ENCODE data around the gene MAGEA4. TPM values are rescaled to one million over a fixed set of nuclear protein-coding genes. Genes with fewer than 3 reads are reported as not detected.

MAGEA4 gene
- total RNA-seq, 1 donor from 2014 or later: not detected

DNA sequence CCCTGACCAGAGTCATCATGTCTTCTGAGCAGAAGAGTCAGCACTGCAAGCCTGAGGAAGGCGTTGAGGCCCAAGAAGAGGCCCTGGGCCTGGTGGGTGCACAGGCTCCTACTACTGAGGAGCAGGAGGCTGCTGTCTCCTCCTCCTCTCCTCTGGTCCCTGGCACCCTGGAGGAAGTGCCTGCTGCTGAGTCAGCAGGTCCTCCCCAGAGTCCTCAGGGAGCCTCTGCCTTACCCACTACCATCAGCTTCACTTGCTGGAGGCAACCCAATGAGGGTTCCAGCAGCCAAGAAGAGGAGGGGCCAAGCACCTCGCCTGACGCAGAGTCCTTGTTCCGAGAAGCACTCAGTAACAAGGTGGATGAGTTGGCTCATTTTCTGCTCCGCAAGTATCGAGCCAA, 11.0 kb downstream of the MAGEA4 start:
- Histone ChIP-seq H3K4me3 (ENCODE audit: insufficient read depth, low read depth, low read length) (no peak overlapping the region), H3K27ac (ENCODE audit: low read depth, low read length) (no peak overlapping the region), H2AFZ (ENCODE audit: low read depth, low read length) (no peak overlapping the region), H3K4me2 (ENCODE audit: low read length) (no peak overlapping the region), H3K79me2 (ENCODE audit: insufficient read depth, low read length) (no peaks in the 10 kb centered on the region), H3K36me3 (ENCODE audit: insufficient read depth, low read length) (no peaks in the 10 kb centered on the region), H4K20me1 (ENCODE audit: insufficient read depth, low read length) (no peaks in the 10 kb centered on the region), H3K9ac (ENCODE audit: low read length) (no peak overlapping the region), H3K4me1 (ENCODE audit: insufficient read depth, low read length) (no peaks in the 10 kb centered on the region), H3K27me3 (ENCODE audit: insufficient read depth, low read length) (no peaks in the 10 kb centered on the region), H3K9me3 (ENCODE audit: insufficient read depth, low read depth, low read length) (no peaks in the 10 kb centered on the region)
- Mint-ChIP-seq H3K9me3 (ENCODE audit: unreplicated experiment) (no peaks in the 10 kb centered on the region), H3K27me3 (ENCODE audit: low read depth, unreplicated experiment) (no peaks in the 10 kb centered on the region), H3K4me1 (ENCODE audit: low read depth, unreplicated experiment) (no peaks in the 10 kb centered on the region), H3K27ac (ENCODE audit: unreplicated experiment) (no peak overlapping the region), H3K4me3 (ENCODE audit: unreplicated experiment) (no peak overlapping the region), H3K36me3 (ENCODE audit: low read depth, unreplicated experiment) (no peaks in the 10 kb centered on the region)
- TF ChIP-seq, protein P1, sequence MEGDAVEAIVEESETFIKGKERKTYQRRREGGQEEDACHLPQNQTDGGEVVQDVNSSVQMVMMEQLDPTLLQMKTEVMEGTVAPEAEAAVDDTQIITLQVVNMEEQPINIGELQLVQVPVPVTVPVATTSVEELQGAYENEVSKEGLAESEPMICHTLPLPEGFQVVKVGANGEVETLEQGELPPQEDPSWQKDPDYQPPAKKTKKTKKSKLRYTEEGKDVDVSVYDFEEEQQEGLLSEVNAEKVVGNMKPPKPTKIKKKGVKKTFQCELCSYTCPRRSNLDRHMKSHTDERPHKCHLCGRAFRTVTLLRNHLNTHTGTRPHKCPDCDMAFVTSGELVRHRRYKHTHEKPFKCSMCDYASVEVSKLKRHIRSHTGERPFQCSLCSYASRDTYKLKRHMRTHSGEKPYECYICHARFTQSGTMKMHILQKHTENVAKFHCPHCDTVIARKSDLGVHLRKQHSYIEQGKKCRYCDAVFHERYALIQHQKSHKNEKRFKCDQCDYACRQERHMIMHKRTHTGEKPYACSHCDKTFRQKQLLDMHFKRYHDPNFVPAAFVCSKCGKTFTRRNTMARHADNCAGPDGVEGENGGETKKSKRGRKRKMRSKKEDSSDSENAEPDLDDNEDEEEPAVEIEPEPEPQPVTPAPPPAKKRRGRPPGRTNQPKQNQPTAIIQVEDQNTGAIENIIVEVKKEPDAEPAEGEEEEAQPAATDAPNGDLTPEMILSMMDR (IDR thresholded peaks at IDR 0.05; ENCODE audit: insufficient read depth, low read depth, low read length): no peak
- TF ChIP-seq EZH2 (IDR thresholded peaks at IDR 0.05; ENCODE audit: insufficient read depth, low read length): no peak
- DNase-seq (ENCODE audit: low read depth): no peak
- FAIRE-seq: peak; percentile 72

DNA sequence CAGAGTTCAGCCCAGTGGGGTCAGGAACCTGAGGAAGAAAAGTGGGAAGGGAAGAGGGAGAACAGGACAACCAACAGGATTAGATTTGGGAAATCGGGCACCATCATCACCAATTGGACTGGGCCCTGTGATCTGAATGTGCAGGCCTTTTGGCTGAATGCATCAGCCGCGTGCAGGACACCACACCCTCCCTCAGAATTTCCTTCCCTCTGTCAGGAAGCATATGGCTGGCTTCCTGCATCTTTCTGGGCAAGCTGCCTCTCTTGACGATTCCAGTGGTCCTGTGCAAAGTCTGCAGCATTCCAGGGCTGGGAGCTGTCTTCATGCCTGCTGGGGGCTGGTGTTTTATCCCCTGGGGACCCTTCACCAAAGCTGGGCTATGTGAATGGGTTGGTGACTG, 16.4 kb downstream of the MAGEA4 start:
- H2AFZ ChIP-seq (ENCODE audit: low read depth, low read length): no peak overlapping the region
- TF ChIP-seq, protein P1 (IDR thresholded peaks at IDR 0.05; ENCODE audit: insufficient read depth, low read depth, low read length): no peak
- TF ChIP-seq EZH2 (IDR thresholded peaks at IDR 0.05; ENCODE audit: insufficient read depth, low read length): no peak
- no peaks in the 10 kb centered on the region for H3K36me3 ChIP-seq (ENCODE audit: insufficient read depth, low read length)
- Mint-ChIP-seq H3K4me3 (ENCODE audit: unreplicated experiment) (no peak overlapping the region), H3K4me1 (ENCODE audit: low read depth, unreplicated experiment) (no peaks in the 10 kb centered on the region), H3K27ac (ENCODE audit: unreplicated experiment) (no peak overlapping the region), H3K9me3 (ENCODE audit: unreplicated experiment) (no peaks in the 10 kb centered on the region), H3K36me3 (ENCODE audit: low read depth, unreplicated experiment) (no peaks in the 10 kb centered on the region), H3K27me3 (ENCODE audit: low read depth, unreplicated experiment) (no peaks in the 10 kb centered on the region)
- H3K9me3 ChIP-seq (ENCODE audit: insufficient read depth, low read depth, low read length): no peaks in the 10 kb centered on the region
- H3K4me1 ChIP-seq (ENCODE audit: insufficient read depth, low read length): no peaks in the 10 kb centered on the region
- FAIRE-seq (no peak), DNase-seq (ENCODE audit: low read depth) (no peak)
- no peaks in the 10 kb centered on the region for H3K27me3 ChIP-seq (ENCODE audit: insufficient read depth, low read length)
- H3K4me2 ChIP-seq (ENCODE audit: low read length): no peak overlapping the region
- no peak overlapping the region for H3K9ac ChIP-seq (ENCODE audit: low read length)
- no peak overlapping the region for H3K27ac ChIP-seq (ENCODE audit: low read depth, low read length)
- no peak overlapping the region for H3K4me3 ChIP-seq (ENCODE audit: insufficient read depth, low read depth, low read length)
- no peaks in the 10 kb centered on the region for H3K79me2 ChIP-seq (ENCODE audit: insufficient read depth, low read length)
- no peaks in the 10 kb centered on the region for H4K20me1 ChIP-seq (ENCODE audit: insufficient read depth, low read length)

- FAIRE-seq: no peak
- TF ChIP-seq EZH2 (IDR thresholded peaks at IDR 0.05; ENCODE audit: insufficient read depth, low read length): no peak
- TF ChIP-seq, protein P1 (IDR thresholded peaks at IDR 0.05; ENCODE audit: insufficient read depth, low read depth, low read length): no peak
- H3K79me2 ChIP-seq (ENCODE audit: insufficient read depth, low read length): no peaks in the 10 kb centered on the region
- Mint-ChIP-seq H3K4me3 (ENCODE audit: unreplicated experiment) (no peak overlapping the region), H3K27ac (ENCODE audit: unreplicated experiment) (no peak overlapping the region), H3K27me3 (ENCODE audit: low read depth, unreplicated experiment) (no peaks in the 10 kb centered on the region), H3K9me3 (ENCODE audit: unreplicated experiment) (no peaks in the 10 kb centered on the region), H3K4me1 (ENCODE audit: low read depth, unreplicated experiment) (no peaks in the 10 kb centered on the region), H3K36me3 (ENCODE audit: low read depth, unreplicated experiment) (no peaks in the 10 kb centered on the region)
- H3K4me1 ChIP-seq (ENCODE audit: insufficient read depth, low read length): no peaks in the 10 kb centered on the region
- no peaks in the 10 kb centered on the region for H3K27me3 ChIP-seq (ENCODE audit: insufficient read depth, low read length)
- no peak overlapping the region for H3K27ac ChIP-seq (ENCODE audit: low read depth, low read length)
- H3K9me3 ChIP-seq (ENCODE audit: insufficient read depth, low read depth, low read length): no peaks in the 10 kb centered on the region
- no peak for DNase-seq (ENCODE audit: low read depth)
- H4K20me1 ChIP-seq (ENCODE audit: insufficient read depth, low read length): no peaks in the 10 kb centered on the region
- no peak overlapping the region for H3K9ac ChIP-seq (ENCODE audit: low read length)
- H3K36me3 ChIP-seq (ENCODE audit: insufficient read depth, low read length): no peaks in the 10 kb centered on the region
- no peak overlapping the region for H3K4me3 ChIP-seq (ENCODE audit: insufficient read depth, low read depth, low read length)
- no peak overlapping the region for H3K4me2 ChIP-seq (ENCODE audit: low read length)
- no peak overlapping the region for H2AFZ ChIP-seq (ENCODE audit: low read depth, low read length)
Measured at GRCh38 chrX:151935358-151935757, 22.7 kb downstream of the MAGEA4 start.
